GM18502 (cell line): ENCODE measurements around the gene PRAME.
"Not testable (repeated sequence)": the region's sequence is repeated elsewhere in the genome, so short reads cannot be mapped to it uniquely, and the experiment has no call there.

Experiments
- ATAC-seq: cut with Tn5 transposase; IDR thresholded peaks from one replicate; pipeline ENCODE4 v1.9.1; 2021; ENCODE audit warnings: mild to moderate bottlenecking; ENCODE audit not compliant: unreplicated experiment, poor library complexity

The PRAME gene

DNA sequence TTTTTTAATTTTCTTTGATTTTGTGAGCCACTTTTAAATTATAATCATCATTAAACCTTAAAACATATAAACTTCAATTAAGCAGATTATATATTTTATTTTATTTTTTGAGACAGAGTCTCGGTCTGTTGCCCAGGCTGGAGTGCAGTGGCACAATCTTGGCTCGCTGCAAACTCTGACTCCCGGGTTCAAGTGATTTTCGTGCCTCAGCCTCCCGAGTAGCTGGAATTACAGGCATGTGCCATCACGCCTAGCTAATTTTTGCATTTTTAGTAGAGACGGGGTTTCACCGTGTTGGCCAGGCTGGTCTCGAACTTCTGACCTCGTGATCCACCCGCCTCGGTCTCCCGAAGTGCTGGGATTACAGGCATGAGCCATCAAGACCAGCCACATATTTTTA lies 22.5 kb upstream of the PRAME start:
- ATAC-seq = not testable (repeated sequence)

DNA sequence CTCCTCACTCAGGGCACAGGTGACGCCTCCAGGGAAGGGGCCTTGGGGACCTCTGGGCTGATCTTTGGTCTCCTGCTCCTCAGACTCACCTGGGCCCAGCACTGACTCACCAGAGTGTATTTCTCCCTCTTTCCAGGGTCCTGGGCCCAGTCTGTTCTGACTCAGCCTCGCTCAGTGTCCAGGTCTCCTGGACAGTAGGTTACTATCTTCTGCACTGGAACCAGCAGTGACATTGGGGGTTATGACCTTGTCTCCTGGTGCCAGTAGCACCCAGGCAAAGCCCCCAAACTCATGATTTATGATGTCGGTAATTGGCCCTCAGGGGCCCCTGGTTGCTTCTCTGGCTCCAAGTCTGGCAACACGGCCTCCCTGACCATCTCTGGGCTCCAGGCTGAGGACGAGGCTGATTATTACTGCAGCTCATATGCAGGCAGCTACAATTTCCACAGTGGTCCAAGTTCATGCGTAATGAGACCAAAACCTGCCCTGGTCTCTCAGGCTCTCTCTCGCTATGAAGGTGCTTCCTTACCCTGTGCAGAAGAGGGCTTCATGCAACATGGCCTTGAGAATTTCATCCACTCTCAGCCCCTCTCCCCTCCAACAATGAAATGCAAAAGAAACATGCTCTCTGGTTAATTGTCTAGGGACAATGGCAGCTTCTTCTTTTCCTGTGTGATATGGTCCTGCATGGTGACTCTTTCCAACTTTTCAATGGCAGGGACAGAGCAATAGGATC lies 21.0 kb upstream of the PRAME start:
- ATAC-seq = no peak

DNA sequence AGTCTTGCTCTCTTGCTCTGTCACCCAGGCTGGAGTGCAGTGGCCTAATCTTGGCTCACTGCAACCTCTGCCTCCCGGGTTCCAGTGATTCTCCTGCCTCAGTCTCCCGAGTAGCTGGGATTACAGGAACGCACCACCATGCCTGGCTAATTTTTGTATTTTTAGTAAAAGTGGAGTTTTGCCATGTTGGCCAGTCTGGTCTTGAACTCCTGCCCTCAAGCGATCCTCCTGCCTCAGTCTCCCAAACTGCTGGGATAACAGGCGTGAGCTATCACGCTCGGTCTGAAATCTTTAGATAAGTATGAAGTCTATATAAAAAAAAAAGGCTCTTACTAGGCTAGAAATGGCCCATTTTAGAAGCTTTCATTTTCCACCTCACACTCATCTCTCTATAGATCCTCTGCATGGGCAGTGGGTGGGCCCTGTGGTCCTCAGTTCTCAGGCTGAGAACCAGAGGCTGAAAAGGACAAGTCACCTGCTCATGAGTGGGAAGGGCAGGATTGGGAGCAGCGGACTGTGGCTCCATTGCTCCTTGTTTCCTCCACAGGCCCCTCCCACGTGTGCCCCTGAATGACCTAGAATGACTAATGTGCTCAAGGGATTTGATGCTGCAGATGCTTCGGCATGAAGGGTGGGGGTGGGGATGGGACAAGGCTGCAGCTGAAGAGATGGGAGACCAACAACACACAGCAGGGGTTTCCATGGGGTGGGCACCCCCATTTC lies 19.8 kb upstream of the PRAME start:
- ATAC-seq = no peak

DNA sequence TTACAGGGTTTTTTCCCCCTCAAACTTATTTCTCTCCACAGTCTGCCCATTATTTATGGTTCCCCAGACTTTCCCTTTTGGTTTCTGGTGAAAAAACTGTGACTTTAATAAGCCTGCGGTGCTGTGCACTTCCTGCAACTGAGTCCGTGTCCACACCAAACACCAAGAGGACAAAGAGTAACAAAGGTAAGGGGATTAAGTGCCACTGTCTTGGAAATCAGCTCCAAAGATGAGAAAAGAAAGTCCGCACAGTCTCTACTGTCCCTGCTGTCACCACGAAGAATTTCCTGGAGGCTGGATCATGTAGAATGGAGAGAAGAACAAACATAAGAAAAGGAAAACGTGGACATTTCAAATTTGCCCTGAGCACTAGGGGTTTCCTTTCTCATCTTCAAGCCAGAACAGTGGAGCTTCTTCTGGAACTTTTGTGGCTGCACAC lies 17.9 kb upstream of the PRAME start:
- ATAC-seq = no peak

DNA sequence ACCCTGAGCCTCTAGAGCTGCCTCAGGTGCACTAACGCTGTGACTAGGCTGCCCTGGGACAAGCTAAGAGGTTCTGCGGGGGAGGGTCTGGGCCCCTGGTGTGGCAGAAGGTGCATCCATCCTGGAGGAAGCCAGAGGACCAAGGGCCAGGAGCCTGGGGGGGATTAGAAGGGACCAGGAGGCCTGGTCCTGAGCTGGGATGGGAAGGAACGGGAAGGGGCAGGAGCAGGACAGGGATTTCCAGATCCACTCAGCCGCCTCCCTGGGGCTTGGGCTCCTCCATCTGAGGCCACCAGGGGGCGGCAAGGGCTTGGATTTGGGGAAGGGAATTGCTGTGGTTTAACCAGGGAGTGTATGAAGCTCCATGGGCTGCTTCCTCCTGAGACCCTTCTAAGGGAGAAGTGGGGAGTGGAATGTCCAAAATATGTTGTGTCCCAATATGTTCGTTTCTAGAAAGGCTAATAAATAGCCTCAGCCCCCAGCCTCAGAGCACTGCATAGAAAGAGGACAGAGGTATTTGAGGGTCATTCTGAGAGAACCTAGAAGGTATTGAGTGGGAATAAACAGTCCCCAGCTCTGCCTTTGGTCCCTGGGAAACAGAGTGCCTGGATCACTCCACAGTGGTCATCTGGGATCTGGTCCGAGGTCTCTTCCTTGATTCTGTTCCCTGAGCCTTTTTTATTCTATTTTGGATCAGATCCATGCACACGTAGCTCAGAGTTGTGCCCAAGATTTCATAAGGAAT lies 17.4 kb upstream of the PRAME start:
- ATAC-seq = no peak

DNA sequence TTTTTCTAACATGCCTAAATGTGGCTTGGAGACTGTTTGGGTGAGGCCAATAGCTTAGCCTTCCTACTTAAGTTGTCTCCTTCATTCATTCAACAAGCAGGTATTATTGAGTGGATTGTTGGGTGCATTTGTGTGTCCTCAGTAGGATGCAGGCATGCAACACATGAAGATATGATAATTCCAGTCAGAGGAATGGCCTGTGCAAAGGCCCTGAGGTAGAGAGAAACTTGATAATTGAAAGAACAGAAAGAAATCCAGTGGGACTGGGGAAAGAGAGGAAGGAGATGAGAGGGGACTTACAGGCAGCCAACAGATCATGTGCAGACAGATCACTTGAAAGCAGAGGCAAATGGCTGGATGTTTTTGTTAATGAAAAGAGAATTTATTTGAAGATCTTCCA lies 15.3 kb upstream of the PRAME start:
- no peak for ATAC-seq

DNA sequence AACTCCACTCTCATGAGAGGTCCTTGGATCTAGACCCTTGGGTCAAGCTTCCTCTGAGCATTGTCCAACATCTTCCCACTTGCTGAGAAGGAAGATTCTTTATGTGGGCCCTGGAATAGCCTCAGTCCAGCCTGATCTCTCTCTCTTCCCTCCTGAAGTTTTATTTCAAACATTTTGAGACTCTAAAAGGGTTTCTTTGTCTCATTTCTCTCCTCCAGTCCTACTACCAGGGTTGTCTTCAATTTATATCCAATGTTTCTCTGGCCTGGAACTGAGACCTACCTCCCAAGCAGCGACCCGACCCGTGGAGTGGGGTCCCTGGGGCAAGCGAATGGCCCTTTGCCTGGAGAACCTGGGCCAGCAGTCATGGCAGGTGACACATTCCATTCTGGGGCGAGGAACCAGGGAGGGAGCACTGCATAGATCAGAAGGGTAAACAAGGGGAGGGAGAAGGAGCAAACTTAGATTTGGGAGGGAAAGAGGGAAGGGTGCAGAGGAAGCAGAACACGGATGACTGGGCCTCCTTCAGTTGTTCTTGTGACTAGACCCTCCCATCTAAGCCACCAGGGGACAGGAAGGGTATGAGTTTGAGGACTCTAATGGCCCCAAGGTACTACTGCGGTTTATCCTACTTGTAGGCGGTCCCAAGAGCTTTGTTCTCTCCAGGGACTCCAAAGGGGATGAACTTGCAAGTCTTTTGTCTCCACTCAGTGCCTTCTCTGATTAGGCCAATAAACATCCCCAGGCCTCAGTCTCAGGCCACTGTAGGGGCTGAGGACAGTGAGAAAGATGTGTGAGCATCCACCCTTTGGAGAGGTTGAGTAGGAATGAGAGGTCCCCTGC lies 14.2 kb upstream of the PRAME start:
- ATAC-seq = no peak

DNA sequence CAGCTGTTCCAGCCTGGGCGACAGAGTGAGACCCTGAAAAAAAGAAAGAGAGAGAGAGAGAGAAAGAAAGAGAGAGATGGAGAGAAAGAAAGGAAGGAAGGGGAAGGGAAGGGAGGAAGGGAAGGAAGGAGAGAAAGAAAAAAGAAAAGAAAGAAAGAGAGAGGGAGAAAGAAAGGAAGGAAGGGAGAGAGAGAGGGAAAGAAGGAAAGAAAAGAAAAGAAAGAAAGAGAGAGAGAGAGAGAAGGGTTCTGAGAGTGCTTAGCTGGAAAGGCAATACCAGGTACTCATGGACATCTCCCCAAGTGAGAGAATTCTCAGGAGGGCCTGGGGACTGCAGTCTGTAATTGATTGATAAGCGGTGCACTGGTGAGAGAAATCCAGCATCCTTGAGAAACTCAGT lies 12.8 kb upstream of the PRAME start:
- no peak for ATAC-seq

DNA sequence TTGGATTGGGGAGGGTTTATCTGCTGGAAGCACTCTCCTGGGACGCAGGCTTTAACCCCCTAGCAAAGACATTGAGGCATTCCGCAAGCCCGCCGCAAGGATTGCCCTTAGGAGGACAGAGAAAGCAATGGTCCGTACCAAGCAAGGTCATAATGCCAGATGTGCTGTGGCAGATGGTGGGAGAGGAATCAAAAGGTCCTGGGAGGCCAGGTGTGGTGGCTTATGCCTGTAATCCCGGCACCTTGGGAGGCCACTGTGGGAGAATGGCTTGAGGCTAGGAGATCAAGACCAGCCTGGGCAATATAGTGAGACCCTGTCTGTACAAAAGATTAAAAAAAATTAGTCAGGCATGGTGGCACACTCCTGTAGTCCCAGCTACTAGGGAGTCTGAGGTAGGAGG lies 12.4 kb upstream of the PRAME start:
- ATAC-seq = no peak

DNA sequence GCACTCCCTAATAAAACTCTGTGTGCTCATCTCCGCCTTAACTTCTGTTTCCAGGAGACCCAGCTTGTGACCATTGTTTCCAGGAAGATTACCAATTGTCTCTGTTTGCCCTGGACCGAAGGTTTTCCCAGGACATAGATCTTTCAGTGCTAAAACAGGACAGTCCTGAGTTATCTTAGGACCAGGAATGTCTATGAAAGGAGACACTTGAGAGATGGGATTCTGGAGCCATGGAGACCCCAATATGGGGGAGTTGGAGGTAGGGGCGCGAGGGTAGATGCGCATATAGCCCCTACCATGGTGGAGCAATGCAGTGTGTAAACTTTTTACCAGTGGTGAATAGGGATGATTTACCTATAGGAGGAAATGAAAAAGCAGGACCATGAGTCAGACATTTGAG lies 10.2 kb upstream of the PRAME start:
- no peak for ATAC-seq

DNA sequence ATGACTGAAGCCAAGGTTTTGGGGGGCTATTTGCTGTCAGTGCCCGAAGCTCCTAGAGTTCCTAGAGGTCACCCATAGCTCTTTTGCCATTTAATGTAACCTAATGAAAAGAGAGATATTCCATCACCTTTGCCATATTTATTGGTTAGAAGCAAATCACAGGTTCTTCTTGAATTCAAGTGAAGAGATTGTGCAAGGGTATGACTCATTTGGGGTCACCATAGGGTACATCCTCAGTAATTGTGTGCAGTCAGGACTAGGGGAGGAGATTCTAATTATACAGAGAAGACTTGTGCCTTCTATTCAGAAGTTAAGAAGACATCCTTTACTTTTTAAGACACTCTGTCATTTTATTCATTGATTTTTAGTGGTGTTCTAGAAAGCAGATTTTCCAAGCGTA lies 6.9 kb upstream of the PRAME start:
- no peak for ATAC-seq

DNA sequence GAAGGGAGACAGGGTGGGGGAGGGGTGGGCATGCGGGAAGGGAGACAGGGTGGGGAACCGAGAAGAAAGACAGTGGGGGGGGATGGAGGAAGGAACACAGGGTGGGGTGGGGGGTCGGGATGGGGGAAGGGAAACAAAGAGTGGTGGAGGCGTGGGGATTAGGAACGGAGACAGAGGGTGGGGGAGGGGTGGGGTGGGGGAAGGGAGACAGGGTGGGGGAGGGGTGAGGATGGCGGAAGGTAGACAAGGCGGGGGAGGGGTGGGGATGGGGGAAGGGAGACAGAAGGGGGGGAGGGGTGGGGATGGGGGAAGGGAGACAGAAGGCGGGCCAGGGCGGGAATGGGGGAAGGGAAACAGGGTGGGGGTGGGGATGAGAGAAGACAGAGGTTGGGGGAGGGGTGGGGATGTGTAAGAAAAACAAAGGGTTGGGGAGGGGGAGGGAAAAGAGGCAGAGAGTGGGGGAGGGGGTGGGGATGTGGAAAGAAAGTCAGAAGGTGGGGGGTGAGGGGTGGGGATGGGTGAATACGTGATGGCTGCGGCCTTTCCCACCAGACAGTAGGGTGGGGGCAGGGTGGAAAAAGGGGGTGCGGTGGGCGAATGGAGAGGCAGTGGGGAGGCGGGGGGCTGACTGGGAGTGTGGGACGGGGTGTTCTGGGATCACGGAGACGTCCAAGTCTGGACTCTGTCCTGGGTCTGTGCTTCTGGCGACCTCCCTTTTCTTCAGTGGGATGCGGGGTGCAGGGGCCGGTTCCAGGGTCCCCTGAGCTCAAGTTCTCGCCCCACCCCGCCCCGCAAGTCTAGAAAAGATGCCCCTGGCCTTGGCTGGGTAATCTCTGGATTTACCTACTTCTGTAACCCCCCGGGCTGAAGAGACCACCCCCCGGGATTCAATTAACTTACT lies 744 bp downstream of the PRAME start:
- ATAC-seq = no peak

DNA sequence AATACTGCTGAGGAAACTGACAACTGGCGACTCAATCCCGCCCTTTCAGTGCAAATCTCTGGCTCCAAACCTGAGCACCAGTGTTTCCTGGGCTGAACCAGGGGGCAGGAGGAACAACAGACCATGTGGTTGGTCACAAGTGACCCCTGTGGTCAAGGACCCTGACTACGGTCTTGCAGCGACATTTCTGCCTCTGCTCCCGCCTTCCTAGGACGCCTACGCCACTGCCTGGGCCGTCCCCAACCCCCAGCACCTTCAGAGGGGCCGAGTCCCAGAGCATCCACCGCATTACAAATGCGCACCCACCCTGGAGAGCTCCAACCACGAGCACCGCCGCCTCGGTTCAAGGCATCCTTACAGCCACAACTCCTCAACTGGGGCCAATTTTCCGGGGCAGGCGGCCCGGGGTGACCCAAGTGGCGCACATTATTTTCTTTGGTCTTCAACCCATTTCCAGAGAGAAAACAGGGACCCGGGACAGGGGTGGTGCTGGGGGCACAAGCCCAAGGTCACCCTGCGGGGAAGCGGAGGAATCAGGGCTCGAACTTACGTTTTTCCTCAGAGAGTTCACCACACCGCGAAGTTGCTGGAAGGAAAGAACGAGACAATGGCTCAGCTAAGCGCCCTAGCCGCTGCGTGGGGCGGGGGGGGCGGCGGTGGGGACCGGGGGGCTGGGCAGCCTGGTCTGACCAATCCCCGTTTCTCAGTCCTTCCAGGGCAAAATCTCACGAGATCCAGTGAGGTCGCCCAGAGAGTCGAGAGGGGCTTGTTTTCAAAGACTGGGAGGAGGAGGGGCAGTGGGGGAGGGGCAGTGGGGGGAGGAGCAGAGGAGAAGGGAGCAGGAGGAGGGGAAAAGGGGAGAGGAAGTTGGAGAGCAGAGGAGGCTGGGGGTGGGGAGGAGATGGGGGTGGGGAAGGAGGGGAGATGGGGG lies 1.8 kb downstream of the PRAME start:
- ATAC-seq = no peak

DNA sequence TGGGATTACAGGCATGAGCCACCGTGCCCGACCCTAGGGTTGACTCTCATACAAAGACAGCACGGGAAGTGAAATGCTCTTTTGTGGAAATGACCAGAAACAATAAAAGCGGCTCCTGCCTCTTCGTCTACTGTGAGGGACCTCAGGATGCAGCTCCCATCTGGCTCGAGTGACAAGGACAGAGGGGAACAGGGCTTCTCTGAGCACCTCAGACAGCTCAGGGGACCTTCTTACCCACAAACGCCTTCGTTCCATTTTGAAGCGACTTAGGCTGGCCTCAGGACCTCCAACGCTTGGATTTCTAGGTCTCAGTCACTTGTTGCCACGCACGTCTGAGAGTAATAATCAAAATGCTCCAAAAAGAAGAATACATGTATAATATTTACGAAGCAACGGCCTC lies 2.5 kb downstream of the PRAME start:
- no peak for ATAC-seq

DNA sequence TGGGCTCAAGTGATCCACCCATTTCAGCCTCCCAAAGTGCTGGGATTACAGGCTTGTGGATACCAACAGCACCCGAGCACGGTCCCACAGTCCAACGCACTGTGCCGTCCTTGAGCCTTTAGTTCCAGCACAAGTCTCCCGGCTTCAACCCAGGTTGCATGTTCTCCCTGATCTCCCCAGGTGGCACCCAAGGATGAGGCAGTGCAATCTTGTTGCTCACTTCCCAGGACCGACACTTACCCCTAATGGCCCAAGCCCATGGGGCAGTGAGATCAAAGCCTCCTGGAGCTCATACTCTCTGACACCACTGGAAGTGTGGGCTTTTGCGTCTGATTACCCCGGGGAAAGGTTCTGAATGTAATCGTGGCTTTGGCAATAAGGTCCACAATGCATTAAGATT lies 3.5 kb downstream of the PRAME start:
- ATAC-seq = no peak

DNA sequence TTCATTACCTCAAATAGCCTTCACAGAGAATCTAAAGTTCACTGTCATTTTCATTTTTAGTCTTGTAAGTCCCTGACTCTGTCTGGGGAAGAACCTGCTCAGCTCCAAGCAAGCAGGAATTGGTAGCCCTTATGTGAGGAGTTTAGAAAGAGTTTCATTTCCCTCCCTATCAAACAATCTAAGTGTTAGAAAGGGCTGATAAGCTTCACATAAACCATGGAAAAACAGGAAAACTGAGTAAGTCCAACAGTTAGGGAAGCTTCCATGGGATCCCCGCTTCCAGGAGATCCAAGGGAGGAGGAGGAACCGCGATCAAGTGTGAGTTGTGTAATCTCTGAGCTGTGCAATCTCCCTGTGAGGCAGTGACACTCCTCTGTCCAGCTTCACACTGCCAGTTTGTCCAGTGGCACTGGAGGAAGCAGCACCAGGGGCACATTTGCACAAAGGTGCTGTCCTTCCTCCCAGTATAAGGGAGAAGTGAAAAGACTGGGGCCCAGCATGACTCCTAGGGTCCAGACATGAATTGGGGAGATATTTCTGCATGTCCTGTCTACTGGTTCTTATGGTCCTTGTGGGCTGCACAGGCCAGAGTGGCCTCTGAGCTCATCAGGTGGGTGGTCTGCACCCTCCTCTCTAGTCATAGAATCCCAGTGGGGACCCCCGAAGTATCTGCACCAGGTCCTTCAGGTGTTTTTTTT lies 4.3 kb downstream of the PRAME start:
- no peak for ATAC-seq

DNA sequence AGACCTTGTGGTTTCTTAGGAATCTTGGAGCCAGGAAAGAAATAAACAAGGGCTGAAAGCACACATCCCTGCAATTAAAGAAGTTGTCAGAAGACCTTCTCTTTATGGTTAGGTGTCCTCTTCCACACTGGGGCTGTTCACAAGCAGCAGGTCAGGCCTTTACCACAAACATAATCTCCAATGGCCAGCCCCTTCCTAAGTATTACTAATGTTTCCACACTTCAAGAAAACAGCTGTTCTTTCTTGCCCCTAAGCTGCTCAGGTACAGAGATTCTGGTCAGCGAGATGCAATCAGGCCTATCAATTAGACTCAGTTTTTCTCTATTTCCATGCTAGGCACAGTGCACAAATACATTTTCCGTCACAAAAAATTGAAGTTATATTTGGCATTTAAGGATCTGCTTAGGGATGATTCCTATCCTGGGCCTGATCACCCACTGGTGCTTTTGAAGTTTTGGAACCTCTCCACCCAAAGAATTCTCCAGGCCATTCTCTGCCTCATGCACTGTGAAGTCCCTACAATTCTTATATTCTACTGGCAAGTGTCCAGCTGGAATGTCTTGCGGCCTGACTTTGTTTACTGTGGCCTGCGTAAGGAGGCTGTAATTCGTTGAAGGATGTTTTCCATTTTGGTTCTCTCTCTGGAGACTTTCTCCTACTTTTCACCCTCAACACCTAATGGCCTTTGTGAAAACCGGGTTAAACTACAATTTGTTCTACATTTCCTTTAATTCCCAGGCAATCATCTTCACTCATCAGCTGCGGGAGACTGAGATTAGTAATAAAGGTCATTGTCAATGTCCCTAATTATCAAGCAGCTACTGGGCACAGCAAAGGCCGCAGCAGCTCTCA lies 5.1 kb downstream of the PRAME start:
- no peak for ATAC-seq
